ENCODE results near the gene NTNG2. TPM values are rescaled to one million over a fixed set of nuclear protein-coding genes. Genes with fewer than 3 reads are reported as not detected.
A peak's percentile ranks its signal among the peaks of the same experiment; 100 is the strongest.
"Not testable (repeated sequence)": the region's sequence is repeated elsewhere in the genome, so short reads cannot be mapped to it uniquely, and the experiment has no call there.

The NTNG2 gene
- total and polyA plus RNA-seq, 2 of the 13 experiments (the other 11 are each of a cell fraction or from before 2014, with no cell fraction given): 0.02 to 0.36 TPM

DNA sequence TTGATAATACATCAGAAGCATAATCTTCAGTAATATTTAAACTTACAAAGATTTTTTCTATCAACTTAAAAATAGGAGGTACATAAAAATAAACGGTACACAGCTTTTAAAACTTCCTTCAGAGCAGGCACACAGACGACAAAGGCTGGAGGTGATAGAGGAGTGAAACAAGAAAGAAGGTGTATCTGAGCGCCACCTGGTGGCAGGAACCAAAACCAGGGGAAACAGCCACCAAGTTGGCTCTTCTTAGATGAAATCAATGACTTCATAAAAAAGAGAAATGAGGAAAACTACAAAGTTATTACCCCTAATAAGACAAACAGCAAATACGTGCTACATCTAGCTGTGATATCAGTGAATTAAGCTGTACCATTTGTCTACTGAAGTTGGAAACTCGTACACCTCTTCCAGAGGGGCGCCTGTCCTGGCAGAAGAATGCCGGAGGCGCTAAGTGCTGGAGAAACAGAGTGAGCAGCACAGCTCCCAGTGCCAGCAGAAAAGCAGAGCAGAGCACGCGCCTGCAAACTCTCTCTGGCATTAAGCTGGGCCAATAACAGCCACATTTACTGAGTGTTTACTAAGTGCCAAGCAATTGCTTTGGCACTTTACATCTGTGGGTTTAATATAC lies 107.0 kb downstream of the NTNG2 start (continued):
- no peak for TF ChIP-seq SOX6 (IDR thresholded peaks at IDR 0.05)
- no peak for TF ChIP-seq SOX6 (CRISPR knock-in tag; IDR thresholded peaks at IDR 0.05)
- TF ChIP-seq STAG1 (CRISPR knock-in tag; IDR thresholded peaks at IDR 0.05): peak; percentile 43
- TF ChIP-seq PHF20 (CRISPR knock-in tag; IDR thresholded peaks at IDR 0.05): no peak
- no peak for TF ChIP-seq ZNF225 (CRISPR knock-in tag; IDR thresholded peaks at IDR 0.05)
- TF ChIP-seq, protein P1, sequence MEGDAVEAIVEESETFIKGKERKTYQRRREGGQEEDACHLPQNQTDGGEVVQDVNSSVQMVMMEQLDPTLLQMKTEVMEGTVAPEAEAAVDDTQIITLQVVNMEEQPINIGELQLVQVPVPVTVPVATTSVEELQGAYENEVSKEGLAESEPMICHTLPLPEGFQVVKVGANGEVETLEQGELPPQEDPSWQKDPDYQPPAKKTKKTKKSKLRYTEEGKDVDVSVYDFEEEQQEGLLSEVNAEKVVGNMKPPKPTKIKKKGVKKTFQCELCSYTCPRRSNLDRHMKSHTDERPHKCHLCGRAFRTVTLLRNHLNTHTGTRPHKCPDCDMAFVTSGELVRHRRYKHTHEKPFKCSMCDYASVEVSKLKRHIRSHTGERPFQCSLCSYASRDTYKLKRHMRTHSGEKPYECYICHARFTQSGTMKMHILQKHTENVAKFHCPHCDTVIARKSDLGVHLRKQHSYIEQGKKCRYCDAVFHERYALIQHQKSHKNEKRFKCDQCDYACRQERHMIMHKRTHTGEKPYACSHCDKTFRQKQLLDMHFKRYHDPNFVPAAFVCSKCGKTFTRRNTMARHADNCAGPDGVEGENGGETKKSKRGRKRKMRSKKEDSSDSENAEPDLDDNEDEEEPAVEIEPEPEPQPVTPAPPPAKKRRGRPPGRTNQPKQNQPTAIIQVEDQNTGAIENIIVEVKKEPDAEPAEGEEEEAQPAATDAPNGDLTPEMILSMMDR (CRISPR knock-in tag; IDR thresholded peaks at IDR 0.05): peak; percentile 76

DNA sequence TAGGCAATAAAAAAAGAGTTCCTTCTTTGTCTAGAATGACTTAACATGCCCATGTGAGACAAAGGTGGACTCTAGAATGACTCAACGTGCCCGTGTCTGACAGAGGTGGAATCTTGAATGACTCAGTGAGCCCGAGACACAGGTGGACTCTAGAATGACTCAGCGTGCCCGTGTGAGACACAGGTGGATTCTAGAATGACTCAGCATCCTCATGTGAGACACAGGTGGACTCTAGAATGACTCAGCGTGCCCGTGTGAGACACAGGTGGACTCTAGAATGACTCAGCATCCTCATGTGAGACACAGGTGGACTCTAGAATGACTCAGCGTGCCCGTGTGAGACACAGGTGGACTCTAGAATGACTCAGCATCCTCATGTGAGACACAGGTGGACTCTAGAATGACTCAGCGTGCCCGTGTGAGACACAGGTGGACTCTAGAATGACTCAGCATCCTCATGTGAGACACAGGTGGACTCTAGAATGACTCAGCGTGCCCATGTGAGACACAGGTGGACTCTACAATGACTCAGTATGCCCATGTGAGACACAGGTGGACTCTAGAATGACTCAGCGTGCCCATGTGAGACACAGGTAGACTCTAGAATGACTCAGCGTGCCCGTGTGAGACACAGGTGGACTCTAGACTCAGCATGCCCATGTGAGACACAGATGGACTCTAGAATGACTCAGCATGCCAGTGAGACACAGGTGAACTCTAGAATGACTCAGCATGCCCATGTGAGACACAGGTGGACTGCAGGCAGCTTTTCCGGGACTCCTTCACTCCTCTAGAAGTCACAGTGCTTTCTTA lies 108.1 kb downstream of the NTNG2 start:
- BruUV-seq (replicated peaks); H3K9ac ChIP-seq (ENCODE audit: insufficient read depth, low read depth, low read length); H3K27me3 ChIP-seq (ENCODE audit: control insufficient read depth in 1 of 2, insufficient read depth in 2 of 2, low read length in 2 of 2); CTCF ChIA-PET (ENCODE audit: low intra/inter-chr PET ratio, low total read pairs); H3K79me2 ChIP-seq (ENCODE audit: insufficient read depth, low read length); H3K9me3 ChIP-seq (ENCODE audit: low read length); H3K4me3 ChIP-seq (replicated peaks in 1 of 3; ENCODE audit: insufficient read depth in 1 of 3, low read depth in 2 of 3, low read length in 3 of 3); intact Hi-C loops (cut with micrococcal nuclease; ENCODE audit: unreplicated experiment); H4K20me1 ChIP-seq (ENCODE audit: insufficient read depth, low read length); H3K4me2 ChIP-seq (ENCODE audit: low read depth, low read length); H2AFZ ChIP-seq (ENCODE audit: low read length); POLR2A ChIA-PET; FAIRE-seq; ATAC-seq: not testable (repeated sequence)
- in situ Hi-C loops (cut with HindIII; ENCODE audit: extremely low pct_ligation_motif_present, low pct_unique_long_range_greater_than_20kb): loop anchor here (5.0 kb wide), 1 partner anchor 508 kb away; no protein-coding TSS in a partner anchor
- Histone ChIP-seq H3K36me3 (replicated peaks in 1 of 2; ENCODE audit: control insufficient read depth in 1 of 2, insufficient read depth in 2 of 2, low read length in 2 of 2) (peaks cover 10 to 47% of the 10 kb centered on the region in 2 experiments), H3K27ac (ENCODE audit: extremely low read length, insufficient read depth, low read length) (peak overlapping the region; percentile 47), H3K4me1 (ENCODE audit: insufficient read depth, low read length) (peaks cover 11% of the 10 kb centered on the region; the same call in 1 of the 2 replicates)
- 88% methylated on average over 5 of the region's 16 CpGs for WGBS (ENCODE audit: low lambda C conversion rate)
- DNase-seq (ENCODE audit: low spot score): peak; percentile 75
- TF ChIP-seq HNF4A (CRISPR knock-in tag; IDR thresholded peaks at IDR 0.05): peak; percentile 24; the same call in 1 of the 2 replicates
- TF ChIP-seq, protein P2, sequence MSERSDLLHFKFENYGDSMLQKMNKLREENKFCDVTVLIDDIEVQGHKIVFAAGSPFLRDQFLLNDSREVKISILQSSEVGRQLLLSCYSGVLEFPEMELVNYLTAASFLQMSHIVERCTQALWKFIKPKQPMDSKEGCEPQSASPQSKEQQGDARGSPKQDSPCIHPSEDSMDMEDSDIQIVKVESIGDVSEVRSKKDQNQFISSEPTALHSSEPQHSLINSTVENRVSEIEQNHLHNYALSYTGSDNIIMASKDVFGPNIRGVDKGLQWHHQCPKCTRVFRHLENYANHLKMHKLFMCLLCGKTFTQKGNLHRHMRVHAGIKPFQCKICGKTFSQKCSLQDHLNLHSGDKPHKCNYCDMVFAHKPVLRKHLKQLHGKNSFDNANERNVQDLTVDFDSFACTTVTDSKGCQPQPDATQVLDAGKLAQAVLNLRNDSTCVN (CRISPR knock-in tag; IDR thresholded peaks at IDR 0.05; ENCODE audit: borderline replicate concordance): peak; percentile 97
- peak; percentile 92 for TF ChIP-seq NFE2L2 (IDR thresholded peaks at IDR 0.05; ENCODE audit: low read length)
- TF ChIP-seq FOSL2 (CRISPR knock-in tag; IDR thresholded peaks at IDR 0.05): peak; percentile 84
- TF ChIP-seq MAFG (CRISPR knock-in tag; IDR thresholded peaks at IDR 0.05): peak; percentile 99
- TF ChIP-seq MXI1 (IDR thresholded peaks at IDR 0.05; ENCODE audit: borderline replicate concordance, low read depth, low read length): peak; percentile 86; the same call in 1 of the 3 replicates
- TF ChIP-seq POGZ (CRISPR knock-in tag; IDR thresholded peaks at IDR 0.05): peak; percentile 14; the same call in 1 of the 2 replicates
- peak; percentile 70 for TF ChIP-seq SAP130 (CRISPR knock-in tag; IDR thresholded peaks at IDR 0.05; ENCODE audit: low read depth)
- peak; percentile 36; the same call in 1 of the 2 replicates for TF ChIP-seq HDAC1 (CRISPR knock-in tag; IDR thresholded peaks at IDR 0.05)
- peak; percentile 69 to 88 for TF ChIP-seq MAFK (conservative IDR thresholded peaks at IDR 0.05 in 1 of 2, IDR thresholded peaks at IDR 0.05 in 1 of 2; ENCODE audit: low read length in 2 of 2)

Data from HepG2 (cell line).